Stimulated activated CD4-positive, alpha-beta T cell treated with anti-CD3 and anti-CD28 coated beads, Interleukin-1b, Interleukin-23, amount 100 ng/mL, for 48 hours (primary cell): ENCODE data around the gene ARHGDIG.
"Not testable (repeated sequence)": the region's sequence is repeated elsewhere in the genome, so short reads cannot be mapped to it uniquely, and the experiment has no call there.

Experiments used
- DNase-seq: peaks from one replicate; pipeline ENCODE4 v3.0.0-alpha.2; 2020

ARHGDIG gene

GRCh38 chr16:301950-302349 lies 21.6 kb downstream of the ARHGDIG start:
- no peak for DNase-seq

GRCh38 chr16:303760-304505 lies 23.5 kb downstream of the ARHGDIG start:
- DNase-seq: no peak

- no peak for DNase-seq
These were observed 25.7 kb downstream of the ARHGDIG start for GRCh38 chr16:305916-306626.

GRCh38 chr16:306911-307370 lies 26.6 kb downstream of the ARHGDIG start:
- DNase-seq: no peak

GRCh38 chr16:307691-308312 lies 27.4 kb downstream of the ARHGDIG start:
- DNase-seq: no peak

- no peak for DNase-seq
These were observed 29.1 kb downstream of the ARHGDIG start for GRCh38 chr16:309476-309875.

- DNase-seq: no peak
These were observed 31.3 kb downstream of the ARHGDIG start for GRCh38 chr16:311725-312124.

GRCh38 chr16:314351-314750 lies 34.0 kb downstream of the ARHGDIG start:
- no peak for DNase-seq

GRCh38 chr16:314795-315299 lies 34.5 kb downstream of the ARHGDIG start:
- DNase-seq: no peak

- no peak for DNase-seq
These were observed 36.5 kb downstream of the ARHGDIG start for GRCh38 chr16:316741-317464.

- no peak for DNase-seq
These were observed 37.2 kb downstream of the ARHGDIG start for GRCh38 chr16:317583-317982.

GRCh38 chr16:318628-319027 lies 38.2 kb downstream of the ARHGDIG start:
- no peak for DNase-seq

GRCh38 chr16:320206-320605 lies 39.8 kb downstream of the ARHGDIG start:
- no peak for DNase-seq

- no peak for DNase-seq
These were observed 41.1 kb downstream of the ARHGDIG start for GRCh38 chr16:321532-321931.

GRCh38 chr16:322476-323143 lies 42.2 kb downstream of the ARHGDIG start:
- no peak for DNase-seq

- DNase-seq: no peak
These were observed 43.7 kb downstream of the ARHGDIG start for GRCh38 chr16:324201-324450.

- peak; percentile 33 for DNase-seq
These were observed 44.3 kb downstream of the ARHGDIG start for GRCh38 chr16:324451-325334.

GRCh38 chr16:325375-326145 lies 45.2 kb downstream of the ARHGDIG start:
- DNase-seq: no peak

- no peak for DNase-seq
These were observed 50.4 kb downstream of the ARHGDIG start for GRCh38 chr16:330741-331140.

GRCh38 chr16:331181-331814 lies 50.9 kb downstream of the ARHGDIG start:
- DNase-seq: not testable (repeated sequence)
